Stimulated activated naive B cell treated with anti-CD40 and anti-IgM and Interleukin-4, amounts not matched to agents 10 μg/mL and 1 μg/mL and 100 μg/mL, for 72 hours (primary cell): Measurements from ENCODE around the gene ORC2.
"Not testable (repeated sequence)": the region's sequence is repeated elsewhere in the genome, so short reads cannot be mapped to it uniquely, and the experiment has no call there.

Source experiments
- ATAC-seq, 2 donors: fragments of 150-1000 bp; cut with Tn5 transposase; replicated peaks; 2 replicates each; pipeline ENCODE4 v1.10.0; 2021; ENCODE audit warnings: moderate library complexity in 1 of 2
- DNase-seq: peaks from one replicate; pipeline ENCODE4 v3.0.0; 2021
- H3K27ac Mint-ChIP-seq: one replicate; pipeline ENCODE4 v1.8.0; 2022; ENCODE audit warnings: mild to moderate bottlenecking, mixed read lengths
- H3K27me3 Mint-ChIP-seq, 2 donors: one replicate each; pipeline ENCODE4 v1.8.0; 2022; ENCODE audit warnings: mixed read lengths in 2 of 2
- H3K36me3 Mint-ChIP-seq, 2 donors: one replicate each; pipeline ENCODE4 v1.8.0; 2022; ENCODE audit warnings: mixed read lengths in 2 of 2, mild to moderate bottlenecking in 1 of 2
- H3K4me1 Mint-ChIP-seq, 2 donors: one replicate each; pipeline ENCODE4 v1.8.0; 2022; ENCODE audit warnings: mixed read lengths in 2 of 2, mild to moderate bottlenecking in 1 of 2
- H3K4me3 Mint-ChIP-seq, 2 donors: one replicate each; pipeline ENCODE4 v1.8.0; 2022; ENCODE audit warnings: mild to moderate bottlenecking in 2 of 2, mixed read lengths in 2 of 2, moderate library complexity in 1 of 2
- H3K9me3 Mint-ChIP-seq, 2 donors: one replicate each; pipeline ENCODE4 v1.8.0; 2022; ENCODE audit warnings: mixed read lengths in 2 of 2, mild to moderate bottlenecking in 1 of 2

ORC2 gene

DNA sequence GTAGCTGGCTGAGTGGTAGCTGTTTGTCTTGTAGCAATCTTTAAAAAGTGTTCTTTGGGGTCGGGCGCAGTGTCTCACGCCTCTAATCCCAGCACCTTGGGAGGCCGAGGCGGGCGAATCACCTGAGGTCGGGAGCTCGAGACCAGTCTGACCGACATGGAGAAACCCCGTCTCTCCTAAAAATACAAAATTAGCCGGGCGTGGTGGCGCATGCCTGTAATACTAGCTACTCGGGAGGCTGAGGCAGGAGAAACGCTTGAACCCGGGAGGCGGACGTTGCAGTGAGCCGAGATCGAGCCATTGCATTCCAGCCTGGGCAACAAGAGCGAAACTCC is 425 bp upstream of the ORC2 start:
- ATAC-seq = peak; percentile 13 to 23
- DNase-seq, H3K9me3 Mint-ChIP-seq, H3K27me3 Mint-ChIP-seq: not testable (repeated sequence)
- Mint-ChIP-seq H3K36me3 (peaks cover 11 to 26% of the 10 kb centered on the region in 2 donors), H3K27ac (peak overlapping the region; percentile 99), H3K4me3 (peak overlapping the region; percentile 95 to 100), H3K4me1 (peaks cover 37 to 57% of the 10 kb centered on the region in 2 donors)

DNA sequence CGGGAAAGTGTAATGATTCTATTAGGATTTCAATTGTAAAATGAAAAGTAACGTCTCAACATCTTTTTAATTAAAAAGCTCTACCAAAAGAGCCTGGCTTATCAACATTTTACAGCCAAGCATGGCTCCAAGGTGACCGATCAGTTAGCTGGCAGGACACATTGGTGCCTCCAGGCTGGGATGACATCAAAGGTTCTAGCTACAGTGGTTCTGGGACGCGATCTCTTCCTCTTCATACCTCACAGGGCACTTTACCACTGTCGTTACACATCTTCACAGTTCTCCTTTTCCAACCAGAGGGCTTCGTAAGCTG is 693 bp downstream of the ORC2 start:
- Mint-ChIP-seq H3K4me1 (peaks cover 30 to 47% of the 10 kb centered on the region in 2 donors), H3K9me3 (no peaks in the 10 kb centered on the region)

DNA sequence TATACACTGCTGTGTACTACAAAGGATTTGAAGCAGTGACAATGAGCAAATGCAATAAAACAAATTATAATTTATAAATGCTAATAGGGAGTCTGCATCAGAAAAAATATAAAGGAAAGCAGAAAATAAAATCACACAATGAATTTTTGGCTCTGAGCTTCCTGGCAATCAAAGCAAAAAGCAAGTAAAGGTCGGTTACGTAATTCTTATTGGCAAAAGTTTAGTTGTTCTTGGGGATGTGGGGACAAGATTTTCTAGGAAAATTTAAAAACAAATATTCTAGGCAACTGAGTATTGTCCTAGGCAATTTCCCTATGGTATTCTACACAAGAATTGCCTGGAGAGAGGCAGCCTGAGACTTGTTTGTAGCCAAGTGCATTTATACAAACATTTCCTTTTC is 1.8 kb downstream of the ORC2 start:
- H3K27ac Mint-ChIP-seq = no peak overlapping the region
- ATAC-seq (no peak), DNase-seq (no peak)
- H3K36me3 Mint-ChIP-seq = peaks cover 14 to 34% of the 10 kb centered on the region in 2 donors
- no peaks in the 10 kb centered on the region for H3K9me3 Mint-ChIP-seq
- no peaks in the 10 kb centered on the region for H3K27me3 Mint-ChIP-seq
- peaks cover 28 to 43% of the 10 kb centered on the region in 2 donors for H3K4me1 Mint-ChIP-seq
- H3K4me3 Mint-ChIP-seq = no peak overlapping the region

More for the DNA sequence above, 693 bp downstream of the ORC2 start:
- peak overlapping the region; percentile 99 for H3K27ac Mint-ChIP-seq
- DNase-seq (no peak), ATAC-seq (peak; percentile 31 to 44)
- peaks cover 11 to 33% of the 10 kb centered on the region in 2 donors for H3K36me3 Mint-ChIP-seq
- no peaks in the 10 kb centered on the region for H3K27me3 Mint-ChIP-seq
- H3K4me3 Mint-ChIP-seq = peak overlapping the region; percentile 95 to 100

DNA sequence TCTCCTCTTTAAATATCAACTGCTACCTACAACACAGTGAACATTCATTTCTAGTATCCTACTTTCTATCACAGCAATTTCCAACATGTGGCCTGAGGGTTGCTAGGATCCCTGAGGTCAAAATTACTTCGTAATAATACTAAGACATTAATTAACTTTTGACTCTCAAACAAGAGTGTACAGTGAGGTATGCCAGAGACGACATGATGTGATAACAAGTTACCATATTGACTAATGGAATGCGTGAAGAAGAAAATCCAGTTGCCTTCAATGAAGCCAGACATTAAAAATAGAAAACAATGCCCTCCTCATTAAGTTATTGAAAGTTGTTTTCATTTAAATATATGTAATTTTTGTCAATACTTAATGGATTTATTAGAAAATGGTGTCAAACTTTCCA is 13.1 kb downstream of the ORC2 start:
- Mint-ChIP-seq H3K36me3 (peaks cover 10 to 34% of the 10 kb centered on the region in 2 donors), H3K4me3 (no peak overlapping the region), H3K27ac (no peak overlapping the region), H3K9me3 (no peaks in the 10 kb centered on the region), H3K27me3 (no peaks in the 10 kb centered on the region), H3K4me1 (no peaks in the 10 kb centered on the region)
- DNase-seq = no peak
- no peak for ATAC-seq

DNA sequence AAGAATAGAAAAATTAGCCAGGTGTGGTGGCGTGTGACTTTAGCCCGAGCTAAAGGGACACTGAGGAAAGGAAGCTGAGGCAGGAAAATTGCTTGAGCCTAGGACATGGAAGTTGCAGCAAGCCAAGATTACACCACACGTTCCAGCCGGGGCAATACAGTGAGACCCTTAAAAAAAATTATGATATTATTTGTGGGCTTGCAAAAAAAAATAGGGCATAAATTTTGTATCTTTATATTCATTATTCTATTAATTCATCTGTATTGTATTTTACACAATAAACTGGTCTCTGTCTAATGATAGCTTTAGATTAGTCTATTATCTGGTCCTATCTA is 18.1 kb downstream of the ORC2 start:
- Mint-ChIP-seq H3K27ac (no peak overlapping the region), H3K36me3 (peaks cover 20 to 43% of the 10 kb centered on the region in 2 donors), H3K9me3 (no peaks in the 10 kb centered on the region), H3K4me1 (peaks cover 6 to 11% of the 10 kb centered on the region in 2 donors), H3K27me3 (no peaks in the 10 kb centered on the region), H3K4me3 (no peak overlapping the region)
- ATAC-seq = no peak
- no peak for DNase-seq

DNA sequence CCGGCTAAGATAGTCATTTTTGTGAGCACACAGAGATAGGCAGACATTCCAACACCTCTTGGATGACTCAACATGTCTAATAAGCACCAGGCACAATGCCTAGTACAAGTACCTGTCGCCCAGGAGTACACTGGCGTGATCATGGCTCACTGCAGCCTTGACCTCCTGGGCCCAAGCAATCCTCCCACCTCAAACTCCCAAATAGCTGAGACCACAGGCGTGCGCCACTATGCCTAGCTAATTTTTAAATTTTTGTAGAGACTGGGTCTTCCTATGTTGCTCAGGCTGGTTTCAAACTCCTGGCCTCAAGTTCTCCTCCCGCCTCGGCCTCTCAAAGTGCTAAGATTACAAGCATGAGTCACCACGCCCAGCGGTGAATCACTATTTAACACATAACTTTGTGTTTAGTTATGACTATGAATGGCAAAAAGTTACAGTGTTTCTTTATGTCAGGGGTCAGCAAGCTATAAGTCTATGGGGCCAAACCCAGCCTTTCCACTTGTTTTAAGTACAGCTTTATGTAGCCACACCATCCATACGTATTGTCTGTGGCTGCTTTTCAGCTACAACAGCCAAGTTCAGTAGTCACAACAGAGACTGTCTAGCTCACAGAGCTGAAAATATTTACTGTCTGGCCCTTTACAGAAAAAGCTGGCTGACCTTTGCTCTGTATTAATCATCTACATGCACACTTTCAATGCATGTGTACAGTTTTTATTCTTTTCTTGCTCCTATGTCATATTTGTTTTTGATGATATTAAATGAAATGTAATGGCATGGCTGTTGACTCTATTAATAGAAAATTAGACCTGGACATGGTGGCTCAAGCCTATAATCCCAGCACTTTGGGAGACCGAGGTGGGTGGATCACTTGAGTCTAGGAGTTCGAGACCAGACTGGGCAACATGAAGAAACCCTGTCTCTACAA is 18.7 kb downstream of the ORC2 start:
- H3K4me3 Mint-ChIP-seq = no peak overlapping the region
- peaks cover 20 to 43% of the 10 kb centered on the region in 2 donors for H3K36me3 Mint-ChIP-seq
- peaks cover 6 to 11% of the 10 kb centered on the region in 2 donors for H3K4me1 Mint-ChIP-seq
- H3K27me3 Mint-ChIP-seq = no peaks in the 10 kb centered on the region
- ATAC-seq (peak; percentile 60 to 74), DNase-seq (peak; percentile 13)
- peak overlapping the region; percentile 60 for H3K27ac Mint-ChIP-seq
- no peaks in the 10 kb centered on the region for H3K9me3 Mint-ChIP-seq

DNA sequence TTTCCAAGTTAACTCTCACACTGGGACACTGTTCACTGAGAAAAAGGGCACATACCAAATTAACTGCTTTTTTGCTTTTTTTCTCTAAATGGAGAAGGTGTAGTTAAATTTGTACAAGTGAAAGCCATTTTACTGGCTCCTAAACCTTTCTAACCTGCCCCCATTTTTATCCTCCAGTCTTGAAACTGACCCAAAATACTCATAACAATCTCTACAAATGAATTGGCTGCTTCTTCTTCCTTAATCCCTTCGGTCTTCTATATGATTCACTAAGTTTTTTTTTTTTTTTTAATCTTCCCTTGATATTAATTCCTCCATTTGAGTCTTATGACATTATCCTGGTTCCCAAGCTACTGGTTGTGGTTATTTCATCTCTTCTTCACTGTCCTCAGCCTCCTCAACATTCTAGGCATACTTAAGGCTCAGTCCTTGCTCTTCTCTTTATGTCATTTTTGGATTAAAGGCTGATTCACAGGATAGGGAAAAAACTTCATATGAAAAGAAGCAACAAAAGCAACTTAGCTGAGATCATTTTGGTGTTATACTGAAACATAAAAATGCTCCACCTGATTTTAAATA is 19.8 kb downstream of the ORC2 start:
- Mint-ChIP-seq H3K4me3 (no peak overlapping the region), H3K36me3 (peaks cover 17 to 44% of the 10 kb centered on the region in 2 donors), H3K27ac (no peak overlapping the region), H3K4me1 (peaks cover 6 to 11% of the 10 kb centered on the region in 2 donors), H3K9me3 (no peaks in the 10 kb centered on the region), H3K27me3 (no peaks in the 10 kb centered on the region)
- ATAC-seq (peak in 1 of 2 donors; percentile 73), DNase-seq (no peak)

DNA sequence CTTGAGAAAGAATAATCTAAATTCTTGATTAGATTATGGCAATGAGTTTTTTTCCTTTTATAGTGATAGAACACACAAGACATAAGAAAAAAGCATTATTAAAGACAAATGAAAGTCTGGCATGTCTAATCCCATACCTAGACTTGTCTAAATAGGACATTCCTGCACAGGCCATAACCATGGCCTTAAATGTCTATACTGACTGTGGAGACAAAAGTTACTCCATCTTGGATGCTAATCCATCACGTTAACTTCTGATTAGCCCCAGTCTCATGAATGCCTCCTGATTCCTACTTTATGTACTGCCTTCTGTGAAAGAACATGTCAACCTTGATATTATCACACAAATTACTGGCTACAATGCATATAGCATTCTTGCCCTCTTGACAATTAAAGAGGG is 23.6 kb downstream of the ORC2 start:
- Mint-ChIP-seq H3K4me1 (peaks cover 6% of the 10 kb centered on the region in 2 donors), H3K9me3 (no peaks in the 10 kb centered on the region), H3K27ac (no peak overlapping the region), H3K36me3 (peaks cover 12 to 42% of the 10 kb centered on the region in 2 donors), H3K4me3 (no peak overlapping the region), H3K27me3 (no peaks in the 10 kb centered on the region)
- ATAC-seq = no peak
- no peak for DNase-seq

DNA sequence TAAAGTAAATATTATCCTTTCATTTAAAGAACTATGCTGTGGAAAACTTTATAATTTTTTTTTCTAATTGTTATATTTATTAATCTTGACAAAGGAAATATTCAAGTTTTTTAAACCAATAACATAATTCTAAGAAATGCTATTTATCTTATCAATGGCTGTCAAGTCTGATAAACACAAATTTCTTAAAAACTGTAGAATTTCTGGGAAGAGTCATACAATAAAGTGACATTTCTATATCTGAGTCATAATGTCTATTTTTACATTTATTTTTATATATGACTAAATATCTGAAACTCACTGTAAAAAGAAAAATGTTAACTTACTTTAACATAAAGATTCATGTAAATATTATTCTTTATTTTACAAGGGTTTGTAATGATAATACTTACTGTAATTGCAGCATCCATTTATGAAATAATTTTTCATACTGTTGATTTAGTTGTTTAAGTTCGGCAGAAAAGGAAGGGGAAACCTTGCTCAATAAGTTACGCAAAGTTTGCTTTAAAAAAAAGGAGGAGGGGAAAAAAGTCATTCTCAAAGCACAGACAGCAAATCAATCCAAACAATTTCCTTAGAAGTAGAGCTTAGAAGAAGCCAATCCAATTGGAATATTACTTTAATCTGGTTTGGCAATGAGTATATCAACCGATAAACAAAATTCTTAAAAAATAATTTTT is 32.4 kb downstream of the ORC2 start:
- no peaks in the 10 kb centered on the region for H3K9me3 Mint-ChIP-seq
- peaks cover 21 to 32% of the 10 kb centered on the region in 2 donors for H3K36me3 Mint-ChIP-seq
- no peak overlapping the region for H3K4me3 Mint-ChIP-seq

DNA sequence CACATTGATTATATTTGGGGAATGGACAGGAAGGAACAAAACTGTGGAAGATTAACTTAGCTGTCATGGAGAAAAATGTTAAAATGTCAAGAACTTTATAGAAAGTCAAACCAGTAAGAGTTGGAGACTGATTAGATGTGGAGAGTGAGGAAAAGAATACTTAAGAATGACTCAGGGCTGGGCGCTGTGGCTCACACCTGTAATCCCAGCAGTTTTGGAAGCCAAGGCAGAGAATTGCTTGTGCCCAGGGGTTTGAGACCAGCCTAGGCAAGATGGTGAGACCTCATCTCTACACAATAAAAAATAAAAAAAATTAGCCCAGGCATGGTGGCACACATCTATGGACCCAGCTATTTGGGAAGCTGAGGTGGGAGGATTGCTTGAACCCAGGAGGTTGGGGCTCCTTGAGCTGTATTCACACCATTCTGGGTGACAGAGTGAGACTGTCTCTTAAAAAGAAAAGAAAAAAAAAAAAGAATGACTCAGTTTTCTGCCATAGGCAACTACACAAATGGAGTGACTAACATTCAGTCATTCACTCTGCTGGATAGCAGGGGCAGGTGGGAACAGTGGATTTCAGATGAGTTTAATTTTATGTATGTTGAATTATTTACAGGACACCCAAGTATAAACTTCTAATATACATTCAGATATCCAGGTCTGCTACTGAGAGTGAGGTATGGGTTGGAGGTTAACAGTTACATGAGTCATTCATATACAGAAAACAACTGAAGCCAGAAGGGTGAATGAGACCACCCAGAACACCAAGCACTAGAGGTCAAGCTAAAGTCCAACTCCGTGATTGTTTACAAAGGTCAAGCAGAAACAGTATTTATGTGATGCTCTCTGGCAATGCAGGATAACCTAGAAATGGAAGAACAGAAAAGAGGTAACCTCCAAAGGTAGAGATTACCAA is 33.9 kb downstream of the ORC2 start:
- Mint-ChIP-seq H3K4me3 (no peak overlapping the region), H3K9me3 (no peaks in the 10 kb centered on the region), H3K36me3 (peaks cover 20 to 26% of the 10 kb centered on the region in 2 donors), H3K27ac (no peak overlapping the region), H3K4me1 (no peaks in the 10 kb centered on the region), H3K27me3 (no peaks in the 10 kb centered on the region)
- DNase-seq (no peak), ATAC-seq (no peak)

More for the DNA sequence above, 32.4 kb downstream of the ORC2 start:
- Mint-ChIP-seq H3K27me3 (no peaks in the 10 kb centered on the region), H3K27ac (no peak overlapping the region), H3K4me1 (no peaks in the 10 kb centered on the region)
- DNase-seq (no peak), ATAC-seq (no peak)

DNA sequence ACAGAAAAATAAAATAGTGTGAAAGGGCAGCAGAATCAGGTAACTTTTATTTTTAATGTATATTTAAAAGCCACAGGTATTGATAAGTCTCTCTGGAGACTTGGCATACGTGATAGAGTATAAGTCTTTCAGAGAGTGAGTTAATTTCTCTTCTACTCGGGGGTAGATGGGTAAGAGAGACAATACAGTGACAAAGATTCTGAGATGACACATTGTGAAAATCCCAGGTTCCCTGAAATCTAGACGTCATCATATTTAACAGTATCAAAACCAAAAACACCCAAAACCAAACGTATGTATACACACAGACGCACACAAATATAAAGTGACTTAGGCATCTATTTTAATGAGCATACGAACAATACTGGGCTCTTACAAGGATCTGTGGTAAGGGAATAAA is 41.0 kb downstream of the ORC2 start:
- no peak overlapping the region for H3K4me3 Mint-ChIP-seq
- H3K27me3 Mint-ChIP-seq = no peaks in the 10 kb centered on the region
- no peak overlapping the region for H3K27ac Mint-ChIP-seq

DNA sequence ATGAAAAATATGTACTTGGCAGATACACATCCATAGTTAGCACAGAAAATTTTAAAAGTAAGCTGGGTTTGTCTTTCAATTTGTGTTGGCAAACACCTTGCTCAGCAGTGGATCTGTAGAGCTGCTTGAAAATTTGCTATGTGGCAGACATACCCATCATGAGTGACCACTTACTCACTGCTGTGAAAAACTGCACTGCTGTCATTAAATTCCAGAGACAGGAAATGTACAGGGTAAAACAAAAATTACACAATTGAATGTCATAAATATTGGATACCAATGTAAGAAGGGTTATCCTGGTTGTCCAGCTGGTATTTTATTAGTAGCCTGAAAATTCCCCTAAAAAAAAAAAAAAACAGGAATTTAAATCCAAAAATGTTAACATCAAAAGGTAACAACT is 49.8 kb downstream of the ORC2 start:
- H3K27ac Mint-ChIP-seq = no peak overlapping the region
- ATAC-seq (no peak), DNase-seq (no peak)
- H3K4me3 Mint-ChIP-seq = no peak overlapping the region
- H3K4me1 Mint-ChIP-seq = no peaks in the 10 kb centered on the region
- no peaks in the 10 kb centered on the region for H3K27me3 Mint-ChIP-seq
- H3K9me3 Mint-ChIP-seq = no peaks in the 10 kb centered on the region
- peaks cover 22 to 40% of the 10 kb centered on the region in 2 donors for H3K36me3 Mint-ChIP-seq

More for the DNA sequence above, 41.0 kb downstream of the ORC2 start:
- Mint-ChIP-seq H3K4me1 (no peaks in the 10 kb centered on the region), H3K36me3 (peaks cover 18 to 39% of the 10 kb centered on the region in 2 donors), H3K9me3 (no peaks in the 10 kb centered on the region)
- DNase-seq (no peak), ATAC-seq (no peak)

DNA sequence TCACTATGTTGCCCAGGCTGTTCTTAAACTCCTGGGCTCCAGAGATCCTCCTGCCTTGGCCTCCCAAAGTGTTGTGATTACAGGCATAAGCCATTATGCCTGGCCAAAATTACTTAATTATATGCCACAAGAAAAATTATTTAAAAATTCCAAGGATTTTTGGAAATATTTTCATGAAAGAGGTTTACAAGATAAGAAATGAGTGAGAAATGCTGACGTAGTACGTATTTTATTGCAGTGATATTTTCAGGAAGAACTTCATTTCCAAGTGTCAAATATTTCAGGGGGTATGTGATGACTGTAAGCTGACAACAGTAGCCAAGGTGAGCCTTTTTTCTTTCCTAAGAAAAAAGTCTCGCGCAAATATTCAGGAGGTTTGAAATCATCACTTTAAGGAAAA is 53.5 kb downstream of the ORC2 start:
- ATAC-seq (no peak), DNase-seq (no peak)
- no peak overlapping the region for H3K4me3 Mint-ChIP-seq
- H3K4me1 Mint-ChIP-seq = no peaks in the 10 kb centered on the region
- H3K27me3 Mint-ChIP-seq = no peaks in the 10 kb centered on the region
- H3K36me3 Mint-ChIP-seq = peaks cover 18 to 23% of the 10 kb centered on the region in 2 donors
- H3K9me3 Mint-ChIP-seq = no peaks in the 10 kb centered on the region
- no peak overlapping the region for H3K27ac Mint-ChIP-seq
